Endothelial cell of umbilical vein (primary cell): ENCODE data around the gene CD86.

Source experiments
- POLR2A ChIP-seq: IDR thresholded peaks from 2 replicates; pipeline ENCODE4 v1.6.1; 2012; ENCODE audit warnings: low read depth, mild to moderate bottlenecking, control low read depth, low read length
- TF ChIP-seq, protein P1 (sequence below), 2 donors: IDR thresholded peaks; 1 replicate in 1 of 2; 2 replicates in 1 of 2; pipeline ENCODE4 v1.5.1; 2011; ENCODE audit warnings: low read length in 2 of 2, mild to moderate bottlenecking in 2 of 2, moderate library complexity in 2 of 2, control low read depth in 1 of 2, inconsistent platforms in 1 of 2, low read depth in 1 of 2; ENCODE audit not compliant: insufficient read depth in 1 of 2; ENCODE audit errors: extremely low read depth in 1 of 2

DNA sequence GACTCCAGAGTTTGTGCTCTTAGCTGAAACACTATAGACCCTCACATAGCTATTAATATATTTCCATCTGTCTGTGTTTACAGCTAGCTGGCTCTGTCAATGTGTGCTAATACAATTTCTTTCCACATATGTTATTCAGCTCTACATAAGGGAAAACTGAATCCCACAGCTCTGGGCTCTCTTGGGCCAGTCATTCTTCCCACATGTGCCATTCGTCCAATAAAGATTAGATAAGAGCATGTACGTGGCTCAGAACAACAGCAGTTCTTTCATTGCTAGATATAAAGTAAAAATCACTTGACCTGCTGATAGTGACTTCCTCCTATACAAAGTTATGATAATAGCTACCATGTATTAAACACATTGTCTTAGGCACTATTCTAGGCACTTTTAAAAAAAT lies 30.4 kb upstream of the CD86 start:
- TF ChIP-seq, protein P1, sequence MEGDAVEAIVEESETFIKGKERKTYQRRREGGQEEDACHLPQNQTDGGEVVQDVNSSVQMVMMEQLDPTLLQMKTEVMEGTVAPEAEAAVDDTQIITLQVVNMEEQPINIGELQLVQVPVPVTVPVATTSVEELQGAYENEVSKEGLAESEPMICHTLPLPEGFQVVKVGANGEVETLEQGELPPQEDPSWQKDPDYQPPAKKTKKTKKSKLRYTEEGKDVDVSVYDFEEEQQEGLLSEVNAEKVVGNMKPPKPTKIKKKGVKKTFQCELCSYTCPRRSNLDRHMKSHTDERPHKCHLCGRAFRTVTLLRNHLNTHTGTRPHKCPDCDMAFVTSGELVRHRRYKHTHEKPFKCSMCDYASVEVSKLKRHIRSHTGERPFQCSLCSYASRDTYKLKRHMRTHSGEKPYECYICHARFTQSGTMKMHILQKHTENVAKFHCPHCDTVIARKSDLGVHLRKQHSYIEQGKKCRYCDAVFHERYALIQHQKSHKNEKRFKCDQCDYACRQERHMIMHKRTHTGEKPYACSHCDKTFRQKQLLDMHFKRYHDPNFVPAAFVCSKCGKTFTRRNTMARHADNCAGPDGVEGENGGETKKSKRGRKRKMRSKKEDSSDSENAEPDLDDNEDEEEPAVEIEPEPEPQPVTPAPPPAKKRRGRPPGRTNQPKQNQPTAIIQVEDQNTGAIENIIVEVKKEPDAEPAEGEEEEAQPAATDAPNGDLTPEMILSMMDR (IDR thresholded peaks at IDR 0.05; ENCODE audit: extremely low read depth in 1 of 2, insufficient read depth in 1 of 2, low read depth in 1 of 2, low read length in 2 of 2) = no peak
- TF ChIP-seq POLR2A = no peak
